ENCODE results near the gene CA4.
"Not testable (repeated sequence)": the region's sequence is repeated elsewhere in the genome, so short reads cannot be mapped to it uniquely, and the experiment has no call there.

Gene CA4

GRCh38 chr17:60149691-60150582 is at the start of gene CA4:
Gene CA4, plus strand, starts transcription at chr17:60149973. Its CDS starts 62 bp downstream, at chr17:60150035.
- DNase-seq (ENCODE audit: low read depth), result no peak
- no peak within 1 kb of the TSS for H3K4me3 ChIP-seq (ENCODE audit: low read depth, low read length)

DNA sequence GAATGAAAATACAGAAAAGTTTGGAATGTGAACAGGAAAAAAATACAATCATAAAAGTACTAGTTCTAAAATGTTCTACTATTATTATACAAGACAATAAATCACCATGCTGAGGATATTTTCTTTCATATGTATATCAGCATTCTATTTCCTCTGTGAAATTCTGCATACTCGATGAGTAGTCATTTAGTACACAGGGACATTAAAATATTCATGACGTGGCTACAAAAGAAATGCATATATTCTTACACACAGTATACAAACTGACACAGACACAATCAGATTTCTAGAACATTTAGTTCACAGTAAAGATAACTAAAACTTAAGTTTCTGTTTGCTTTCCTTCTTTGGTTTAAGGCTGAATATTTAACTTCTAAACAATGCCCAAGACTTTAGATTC is 49.2 kb upstream of the CA4 start:
- not testable (repeated sequence) for DNase-seq (ENCODE audit: low read depth); H3K4me3 ChIP-seq (ENCODE audit: low read depth, low read length)

GRCh38 chr17:60102015-60102631 is 47.6 kb upstream of the CA4 start:
- not testable (repeated sequence) for H3K4me3 ChIP-seq (ENCODE audit: low read depth, low read length); DNase-seq (ENCODE audit: low read depth)

DNA sequence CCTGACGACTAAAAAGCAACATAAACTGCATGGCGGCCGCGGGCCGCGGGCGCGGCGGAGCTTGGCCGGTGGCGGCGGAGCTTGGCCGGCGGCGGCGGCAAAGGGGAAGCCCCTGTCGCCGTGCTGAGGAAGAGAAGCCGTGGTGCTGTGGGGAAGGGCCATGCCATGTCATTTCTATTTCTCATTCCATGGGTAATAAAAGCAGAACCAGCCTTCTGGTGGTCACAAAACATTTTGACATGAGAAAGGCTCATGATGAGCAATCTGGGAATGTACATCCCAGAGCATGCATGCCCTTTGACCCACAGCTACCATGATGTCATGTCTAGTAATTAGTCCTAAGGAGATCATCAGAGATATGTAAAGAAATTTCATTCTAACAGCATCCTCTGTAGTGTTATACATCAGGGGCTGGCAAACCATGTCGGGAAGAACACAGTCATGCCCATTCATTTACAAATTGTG is 47.1 kb upstream of the CA4 start:
- H3K4me3 ChIP-seq (ENCODE audit: low read depth, low read length), result no peak overlapping the region
- peak; percentile 47 for DNase-seq (ENCODE audit: low read depth)

DNA sequence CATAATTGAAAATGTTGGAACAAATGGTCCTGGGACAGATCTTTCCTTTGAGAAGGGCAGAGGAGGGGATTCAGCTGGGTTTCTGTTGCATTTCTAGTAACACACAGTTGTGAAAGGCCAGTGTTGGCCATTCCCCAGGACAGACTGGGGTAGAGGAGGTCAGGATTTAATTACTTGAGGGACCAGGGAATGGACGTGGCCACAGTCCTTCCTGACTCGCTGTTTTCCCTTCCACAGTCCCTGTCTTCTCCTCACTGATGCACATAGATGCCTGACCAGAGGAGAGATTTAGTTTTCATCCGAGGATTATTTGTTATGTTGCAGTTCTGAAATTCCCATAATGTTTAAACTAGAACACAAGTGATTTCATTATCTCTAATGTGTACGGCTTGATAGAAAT is 45.8 kb upstream of the CA4 start:
- H3K4me3 ChIP-seq (ENCODE audit: low read depth, low read length), result no peak overlapping the region
- DNase-seq (ENCODE audit: low read depth), result no peak

GRCh38 chr17:60106340-60107059 is 43.3 kb upstream of the CA4 start:
- no peak overlapping the region for H3K4me3 ChIP-seq (ENCODE audit: low read depth, low read length)

DNA sequence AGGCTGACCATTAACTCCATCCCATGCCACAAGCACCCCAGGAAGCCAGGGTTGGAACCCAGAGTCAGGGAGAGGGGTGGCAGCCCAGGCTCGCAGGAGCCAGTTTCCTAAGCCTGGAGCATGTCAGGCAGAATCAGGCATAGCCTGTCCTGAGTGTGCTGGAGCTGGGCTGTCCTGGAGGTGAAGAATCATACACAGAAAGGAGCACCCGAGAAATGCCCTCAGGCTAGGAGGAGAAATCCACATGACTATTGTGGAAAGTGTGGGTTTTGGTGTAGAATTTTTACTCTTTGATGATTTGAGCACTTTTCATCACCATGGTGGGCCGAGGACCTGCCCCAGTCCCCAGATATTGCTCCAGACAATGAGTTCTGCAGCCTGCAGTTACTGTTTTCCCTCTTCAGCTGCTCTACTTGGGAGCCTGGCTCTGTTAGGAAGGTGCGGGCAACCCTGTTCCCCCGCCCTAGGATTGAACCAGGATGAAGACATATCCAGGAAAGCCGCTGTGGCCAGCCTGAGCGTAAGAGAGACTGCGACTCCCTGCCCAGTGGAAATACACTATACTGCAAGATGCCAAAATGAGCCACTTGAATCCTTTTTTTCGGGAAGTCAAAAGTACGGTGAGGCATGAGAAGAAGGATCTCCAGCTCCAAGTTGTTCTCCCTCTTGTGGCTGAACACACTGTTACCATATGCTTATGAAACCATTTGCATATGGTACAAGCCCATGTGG is 42.1 kb upstream of the CA4 start:
- no peak overlapping the region for H3K4me3 ChIP-seq (ENCODE audit: low read depth, low read length)
- DNase-seq (ENCODE audit: low read depth), result no peak

More at GRCh38 chr17:60106340-60107059, 43.3 kb upstream of the CA4 start:
- DNase-seq (ENCODE audit: low read depth), result no peak

DNA sequence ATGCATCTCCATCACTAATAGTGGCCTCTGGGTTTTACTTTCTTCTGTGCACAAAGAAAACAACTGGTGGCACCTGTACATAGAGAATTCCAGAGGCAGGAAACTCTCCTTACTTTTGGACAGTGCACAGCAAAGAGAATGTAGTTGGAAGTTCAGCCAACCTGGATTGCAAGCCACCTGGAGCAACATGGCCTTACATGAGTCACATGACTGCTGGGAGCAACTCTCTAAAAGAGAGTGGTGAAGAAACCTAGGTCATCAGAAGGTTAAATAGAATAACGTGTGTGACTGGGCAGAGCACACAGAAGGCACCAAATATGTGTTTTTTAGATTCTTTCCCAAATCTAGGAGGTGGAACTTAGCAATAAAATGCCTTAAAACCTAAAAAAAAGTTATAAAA is 41.5 kb upstream of the CA4 start:
- not testable (repeated sequence) for H3K4me3 ChIP-seq (ENCODE audit: low read depth, low read length); DNase-seq (ENCODE audit: low read depth)

DNA sequence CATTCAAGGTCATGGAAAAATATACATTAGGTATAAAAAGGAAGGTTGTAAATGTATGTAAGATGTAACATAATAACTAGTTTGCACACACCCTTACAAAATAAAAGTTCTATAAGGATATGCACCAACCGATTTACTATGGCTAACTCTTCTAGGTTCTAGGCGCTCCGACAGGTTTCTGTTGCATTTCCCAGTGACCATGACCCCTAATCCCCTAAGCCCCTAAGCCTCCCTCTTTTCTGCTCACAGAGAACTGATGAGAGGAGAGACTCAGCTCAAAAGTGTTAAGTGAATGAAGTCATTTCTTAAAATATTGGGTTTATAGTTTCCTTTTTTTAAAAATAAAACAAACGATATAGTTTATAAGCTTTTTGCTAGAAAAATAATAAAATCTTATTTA is 41.1 kb upstream of the CA4 start:
- H3K4me3 ChIP-seq (ENCODE audit: low read depth, low read length), result no peak overlapping the region
- DNase-seq (ENCODE audit: low read depth), result no peak

DNA sequence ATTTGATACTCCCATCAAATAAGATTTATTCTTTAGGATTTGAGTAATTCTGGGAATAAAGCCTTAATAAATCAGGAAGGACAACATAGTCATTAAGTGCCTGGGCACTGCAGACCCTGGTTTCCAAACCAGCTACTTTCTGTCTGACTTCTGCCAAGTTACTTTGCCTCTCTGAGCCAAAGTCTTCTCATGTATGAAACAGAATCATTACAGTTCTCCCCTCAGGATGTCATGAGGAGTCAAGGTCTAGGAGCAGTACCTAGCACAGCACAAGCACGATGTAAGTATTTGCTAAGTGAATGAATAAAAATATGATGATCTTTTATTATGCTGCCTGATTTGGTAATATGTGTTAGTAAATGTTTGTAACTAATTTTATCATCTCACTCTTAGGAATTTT is 40.6 kb upstream of the CA4 start:
- no peak for DNase-seq (ENCODE audit: low read depth)
- no peak overlapping the region for H3K4me3 ChIP-seq (ENCODE audit: low read depth, low read length)

GRCh38 chr17:60110586-60110985 is 39.2 kb upstream of the CA4 start:
- DNase-seq (ENCODE audit: low read depth), result no peak
- no peak overlapping the region for H3K4me3 ChIP-seq (ENCODE audit: low read depth, low read length)

DNA sequence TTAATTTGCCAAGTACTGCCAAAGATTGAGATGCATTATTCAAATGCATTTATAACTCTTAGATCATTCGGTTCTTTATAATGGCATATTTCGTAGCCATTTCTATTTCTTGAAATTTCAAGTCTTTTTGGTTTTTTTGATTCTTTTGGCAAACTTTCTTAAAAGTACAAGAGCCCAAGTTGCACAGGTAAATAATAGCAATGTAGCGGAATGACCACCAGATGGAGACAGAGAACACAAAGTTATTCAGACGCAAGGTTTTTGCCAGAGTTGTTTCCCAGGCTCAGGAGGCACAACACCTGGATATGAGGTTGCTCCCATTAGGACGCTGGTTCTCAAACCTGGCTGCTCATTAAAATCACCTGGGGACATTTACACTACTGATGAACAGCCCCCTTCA is 38.1 kb upstream of the CA4 start:
- not testable (repeated sequence) for DNase-seq (ENCODE audit: low read depth); H3K4me3 ChIP-seq (ENCODE audit: low read depth, low read length)

GRCh38 chr17:60115364-60115763 is 34.4 kb upstream of the CA4 start:
- H3K4me3 ChIP-seq (ENCODE audit: low read depth, low read length); DNase-seq (ENCODE audit: low read depth): not testable (repeated sequence)

DNA sequence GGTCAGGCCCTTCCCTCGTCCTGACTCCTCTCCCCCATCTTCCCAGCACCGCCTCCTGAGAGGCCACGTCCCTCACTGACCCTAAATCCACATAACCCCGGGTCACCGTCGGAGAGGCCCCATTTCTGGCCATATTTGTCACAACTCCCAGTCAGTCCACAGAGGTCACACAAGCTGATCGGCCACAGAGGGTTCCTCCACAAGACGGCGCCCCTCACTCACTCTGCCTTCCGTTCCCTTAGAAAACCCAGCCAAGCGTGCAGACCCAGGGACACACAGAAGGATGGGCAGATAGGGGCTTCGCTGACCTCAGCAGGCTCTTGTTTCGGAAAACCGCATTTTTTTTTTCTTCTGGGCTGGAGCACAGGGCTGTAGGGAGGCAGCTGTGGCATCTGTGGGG is 33.6 kb upstream of the CA4 start:
- H3K4me3 ChIP-seq (ENCODE audit: low read depth, low read length); DNase-seq (ENCODE audit: low read depth): not testable (repeated sequence)

GRCh38 chr17:60119162-60119561 is 30.6 kb upstream of the CA4 start:
- not testable (repeated sequence) for DNase-seq (ENCODE audit: low read depth); H3K4me3 ChIP-seq (ENCODE audit: low read depth, low read length)

DNA sequence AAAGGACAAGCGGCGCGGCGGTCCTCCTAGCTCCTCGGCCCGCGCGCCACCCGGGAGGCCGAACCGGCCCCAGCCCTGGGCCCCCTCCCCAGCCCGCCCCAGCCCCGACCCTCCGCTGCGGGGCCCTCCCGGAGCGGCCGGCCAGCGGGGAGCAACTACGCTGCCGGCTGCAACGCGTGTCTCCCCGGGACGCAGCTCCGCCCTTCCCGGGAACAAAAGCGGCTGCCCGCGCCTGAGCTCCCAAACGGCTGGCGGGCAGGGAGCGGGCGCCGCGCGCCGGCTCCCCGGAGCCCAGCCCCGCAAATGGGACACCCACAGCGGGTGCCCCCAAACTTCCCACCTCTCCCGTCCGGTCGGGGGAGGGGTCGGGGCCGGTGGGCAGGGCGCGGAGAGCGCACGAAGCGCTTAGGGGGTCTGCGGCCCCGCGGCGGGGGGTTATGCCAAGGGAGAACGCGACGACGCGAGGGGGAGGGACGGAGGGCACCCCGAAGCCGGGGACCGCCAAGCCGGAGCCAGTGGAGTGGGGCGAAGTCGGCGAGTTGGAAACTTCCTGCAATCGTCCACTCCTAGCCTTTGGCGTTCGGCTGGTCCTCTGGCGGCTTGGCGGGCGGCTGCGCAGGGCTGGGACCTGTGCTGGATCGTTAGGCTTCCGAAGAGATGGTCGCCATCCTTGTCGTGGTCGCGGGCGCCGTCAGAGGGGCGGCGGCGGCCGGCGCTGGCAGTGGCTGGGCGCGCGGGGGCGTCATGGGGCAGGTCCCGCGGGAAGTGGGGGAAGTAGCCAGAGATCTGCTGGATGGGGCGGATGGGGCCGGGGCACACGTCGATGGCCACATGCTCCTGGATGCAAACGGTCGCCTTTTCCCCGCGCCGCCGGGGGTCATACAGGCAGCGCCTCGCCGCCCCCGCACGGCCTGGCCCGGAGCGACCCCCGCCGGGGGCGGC is 29.7 kb upstream of the CA4 start:
- H3K4me3 ChIP-seq (ENCODE audit: low read depth, low read length), result peak overlapping the region; percentile 23
- DNase-seq (ENCODE audit: low read depth), result not testable (repeated sequence)

DNA sequence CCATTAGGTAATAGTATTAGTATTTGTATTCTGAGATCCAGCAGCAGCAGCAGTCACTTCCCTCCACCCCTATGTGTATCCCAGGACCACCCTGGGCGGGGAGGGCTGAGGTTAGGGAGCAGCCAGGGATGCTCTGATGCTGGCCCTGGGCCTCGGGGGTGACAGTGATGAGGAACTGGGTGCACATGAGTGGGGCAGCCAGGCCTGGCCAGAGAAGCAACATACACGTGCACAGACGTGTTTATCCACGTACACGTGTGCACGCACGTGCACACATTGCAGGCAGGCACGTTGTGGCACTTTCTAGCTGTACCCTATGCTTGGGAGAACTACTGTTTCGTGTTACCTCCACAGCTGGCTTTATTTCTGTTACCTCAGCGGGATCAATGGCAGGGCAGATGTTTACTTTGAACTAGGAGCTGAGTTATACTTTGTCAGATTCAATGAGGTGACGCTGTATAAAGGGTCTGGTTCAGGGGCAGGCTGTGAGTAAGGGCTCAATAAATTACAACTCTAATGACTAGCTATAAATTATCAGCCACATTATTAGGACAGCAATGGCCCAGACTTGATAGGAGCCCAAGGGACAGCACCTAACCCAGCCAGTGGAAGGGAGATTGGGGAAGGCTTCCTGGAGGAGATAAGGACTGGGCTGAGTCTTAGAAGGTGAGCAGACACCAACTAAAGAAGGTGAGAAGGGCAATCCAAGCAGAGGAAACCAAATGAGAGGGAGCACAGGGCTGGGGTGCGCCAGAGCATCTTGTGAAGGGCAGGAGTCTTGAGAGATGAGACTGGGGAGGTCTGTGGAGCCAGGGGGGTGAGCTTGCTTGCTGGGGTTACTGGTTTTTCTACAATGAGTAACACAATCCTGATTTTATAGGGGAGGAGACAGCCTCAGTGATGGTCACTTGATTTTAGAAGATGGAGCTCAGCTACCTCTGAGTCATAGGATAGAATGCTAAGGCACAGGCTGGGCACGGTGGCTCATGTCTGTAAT is 22.4 kb upstream of the CA4 start:
- DNase-seq (ENCODE audit: low read depth), result no peak
- H3K4me3 ChIP-seq (ENCODE audit: low read depth, low read length), result no peak overlapping the region

All from skeletal muscle cell (primary cell).